Panc1 (cell line): Measurements from ENCODE around the gene PTGR3.

Experiments used
- POLR2AphosphoS5 ChIP-seq: IDR thresholded peaks from 2 replicates; pipeline ENCODE4 v1.6.1; 2012; ENCODE audit warnings: mild to moderate bottlenecking, low read depth, low read length, moderate library complexity
- SIN3A ChIP-seq: IDR thresholded peaks from 2 replicates; pipeline ENCODE4 v1.6.1; 2012; ENCODE audit warnings: low read depth, mild to moderate bottlenecking, low read length, moderate library complexity, borderline replicate concordance; ENCODE audit not compliant: insufficient read depth
- TCF7L2 ChIP-seq: IDR thresholded peaks from 2 replicates; pipeline ENCODE4 v1.6.1; 2011; ENCODE audit warnings: mild to moderate bottlenecking, low read depth, low read length, inconsistent platforms
- TF ChIP-seq, protein P1 (sequence below): fragments of 450-650 bp; IDR thresholded peaks from 2 replicates; pipeline ENCODE4 v1.5.1; 2017; ENCODE audit warnings: mild to moderate bottlenecking
- TF ChIP-seq, protein P2 (sequence below), 2 experiments: IDR thresholded peaks; 2 replicates each; pipeline ENCODE4 v1.6.1; 2011 to 2012; ENCODE audit warnings: low read depth in 2 of 2, control low read depth in 1 of 2, low read length in 1 of 2, mild to moderate bottlenecking in 1 of 2, moderate library complexity in 1 of 2; ENCODE audit not compliant: insufficient read depth in 1 of 2

DNA sequence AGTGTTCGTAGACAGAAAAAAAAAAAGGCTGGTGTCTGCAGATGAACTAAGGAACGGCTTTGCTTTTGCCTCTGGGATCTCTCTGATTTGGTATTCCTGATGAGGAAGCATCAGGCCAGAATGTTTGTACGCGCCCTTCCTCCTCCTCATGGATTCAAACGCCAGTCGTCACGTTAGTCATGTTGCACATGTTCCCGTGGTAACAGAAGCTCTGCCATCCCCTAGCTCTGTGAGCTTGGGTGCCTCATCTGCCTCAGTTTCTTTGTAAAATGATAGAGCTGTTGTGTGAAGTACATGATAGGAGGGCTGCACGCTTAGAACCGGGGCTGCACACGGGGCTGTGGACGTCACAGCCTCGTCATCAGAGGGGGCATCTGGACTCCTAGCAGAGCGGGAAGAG lies 48.7 kb upstream of the PTGR3 start:
- TF ChIP-seq POLR2AphosphoS5 (no peak), SIN3A (no peak), TCF7L2 (no peak)
- TF ChIP-seq, protein P1, sequence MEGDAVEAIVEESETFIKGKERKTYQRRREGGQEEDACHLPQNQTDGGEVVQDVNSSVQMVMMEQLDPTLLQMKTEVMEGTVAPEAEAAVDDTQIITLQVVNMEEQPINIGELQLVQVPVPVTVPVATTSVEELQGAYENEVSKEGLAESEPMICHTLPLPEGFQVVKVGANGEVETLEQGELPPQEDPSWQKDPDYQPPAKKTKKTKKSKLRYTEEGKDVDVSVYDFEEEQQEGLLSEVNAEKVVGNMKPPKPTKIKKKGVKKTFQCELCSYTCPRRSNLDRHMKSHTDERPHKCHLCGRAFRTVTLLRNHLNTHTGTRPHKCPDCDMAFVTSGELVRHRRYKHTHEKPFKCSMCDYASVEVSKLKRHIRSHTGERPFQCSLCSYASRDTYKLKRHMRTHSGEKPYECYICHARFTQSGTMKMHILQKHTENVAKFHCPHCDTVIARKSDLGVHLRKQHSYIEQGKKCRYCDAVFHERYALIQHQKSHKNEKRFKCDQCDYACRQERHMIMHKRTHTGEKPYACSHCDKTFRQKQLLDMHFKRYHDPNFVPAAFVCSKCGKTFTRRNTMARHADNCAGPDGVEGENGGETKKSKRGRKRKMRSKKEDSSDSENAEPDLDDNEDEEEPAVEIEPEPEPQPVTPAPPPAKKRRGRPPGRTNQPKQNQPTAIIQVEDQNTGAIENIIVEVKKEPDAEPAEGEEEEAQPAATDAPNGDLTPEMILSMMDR, result no peak
- TF ChIP-seq, protein P2, sequence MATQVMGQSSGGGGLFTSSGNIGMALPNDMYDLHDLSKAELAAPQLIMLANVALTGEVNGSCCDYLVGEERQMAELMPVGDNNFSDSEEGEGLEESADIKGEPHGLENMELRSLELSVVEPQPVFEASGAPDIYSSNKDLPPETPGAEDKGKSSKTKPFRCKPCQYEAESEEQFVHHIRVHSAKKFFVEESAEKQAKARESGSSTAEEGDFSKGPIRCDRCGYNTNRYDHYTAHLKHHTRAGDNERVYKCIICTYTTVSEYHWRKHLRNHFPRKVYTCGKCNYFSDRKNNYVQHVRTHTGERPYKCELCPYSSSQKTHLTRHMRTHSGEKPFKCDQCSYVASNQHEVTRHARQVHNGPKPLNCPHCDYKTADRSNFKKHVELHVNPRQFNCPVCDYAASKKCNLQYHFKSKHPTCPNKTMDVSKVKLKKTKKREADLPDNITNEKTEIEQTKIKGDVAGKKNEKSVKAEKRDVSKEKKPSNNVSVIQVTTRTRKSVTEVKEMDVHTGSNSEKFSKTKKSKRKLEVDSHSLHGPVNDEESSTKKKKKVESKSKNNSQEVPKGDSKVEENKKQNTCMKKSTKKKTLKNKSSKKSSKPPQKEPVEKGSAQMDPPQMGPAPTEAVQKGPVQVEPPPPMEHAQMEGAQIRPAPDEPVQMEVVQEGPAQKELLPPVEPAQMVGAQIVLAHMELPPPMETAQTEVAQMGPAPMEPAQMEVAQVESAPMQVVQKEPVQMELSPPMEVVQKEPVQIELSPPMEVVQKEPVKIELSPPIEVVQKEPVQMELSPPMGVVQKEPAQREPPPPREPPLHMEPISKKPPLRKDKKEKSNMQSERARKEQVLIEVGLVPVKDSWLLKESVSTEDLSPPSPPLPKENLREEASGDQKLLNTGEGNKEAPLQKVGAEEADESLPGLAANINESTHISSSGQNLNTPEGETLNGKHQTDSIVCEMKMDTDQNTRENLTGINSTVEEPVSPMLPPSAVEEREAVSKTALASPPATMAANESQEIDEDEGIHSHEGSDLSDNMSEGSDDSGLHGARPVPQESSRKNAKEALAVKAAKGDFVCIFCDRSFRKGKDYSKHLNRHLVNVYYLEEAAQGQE (IDR thresholded peaks at IDR 0.05; ENCODE audit: insufficient read depth in 1 of 2, low read depth in 2 of 2, low read length in 1 of 2), result no peak
